Ramos (cell line): ENCODE data around the gene TTC16.

Source experiments
- in situ Hi-C: fragments of 300-500 bp; cut with MboI; formaldehyde crosslinking; loops from one replicate; pipeline ENCODE4 v1.14.3; 2022; ENCODE audit warnings: low sequenced_read_pairs; ENCODE audit not compliant: unreplicated experiment

The TTC16 gene

DNA sequence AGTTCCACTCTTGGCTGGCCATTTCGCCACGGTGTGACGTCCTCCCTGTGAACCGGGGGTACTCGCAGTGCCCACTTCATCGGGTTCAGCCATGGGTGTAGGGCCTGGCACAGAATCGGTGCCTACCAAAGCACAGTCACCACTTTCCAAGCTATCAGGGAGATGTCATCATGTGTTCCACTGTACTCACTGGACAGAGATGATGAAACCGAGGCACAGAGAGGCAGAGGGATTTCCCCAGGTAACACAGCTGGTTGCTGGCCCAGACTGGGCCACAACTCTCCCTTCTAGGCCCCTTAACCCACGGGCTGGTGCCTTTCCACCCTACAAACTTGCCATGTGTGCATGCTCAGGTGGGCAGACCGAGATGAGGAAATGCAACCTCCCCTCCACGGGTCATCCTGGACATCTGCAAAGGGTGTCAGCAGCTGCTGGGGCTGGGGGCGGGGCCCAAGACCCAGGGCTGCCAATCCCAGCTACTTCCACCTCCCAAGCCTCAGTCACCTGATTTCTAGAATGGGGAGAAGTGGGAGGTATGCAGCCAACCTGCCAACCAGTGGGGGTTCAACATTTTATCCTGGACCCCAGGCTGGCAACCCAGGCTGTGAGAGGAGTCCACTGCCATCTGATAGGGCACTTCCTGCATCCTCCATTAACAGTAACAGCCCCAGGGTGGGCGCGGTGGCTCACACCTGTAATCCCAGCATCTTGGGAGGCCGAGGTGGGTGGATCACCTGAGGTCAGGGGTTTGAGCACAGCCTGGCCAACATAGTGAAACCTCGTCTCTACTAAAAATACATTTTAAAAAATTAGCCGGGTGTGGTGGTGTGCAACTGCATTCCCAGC, 63.5 kb downstream of the TTC16 start:
- in situ Hi-C loops, result no loop called here

DNA sequence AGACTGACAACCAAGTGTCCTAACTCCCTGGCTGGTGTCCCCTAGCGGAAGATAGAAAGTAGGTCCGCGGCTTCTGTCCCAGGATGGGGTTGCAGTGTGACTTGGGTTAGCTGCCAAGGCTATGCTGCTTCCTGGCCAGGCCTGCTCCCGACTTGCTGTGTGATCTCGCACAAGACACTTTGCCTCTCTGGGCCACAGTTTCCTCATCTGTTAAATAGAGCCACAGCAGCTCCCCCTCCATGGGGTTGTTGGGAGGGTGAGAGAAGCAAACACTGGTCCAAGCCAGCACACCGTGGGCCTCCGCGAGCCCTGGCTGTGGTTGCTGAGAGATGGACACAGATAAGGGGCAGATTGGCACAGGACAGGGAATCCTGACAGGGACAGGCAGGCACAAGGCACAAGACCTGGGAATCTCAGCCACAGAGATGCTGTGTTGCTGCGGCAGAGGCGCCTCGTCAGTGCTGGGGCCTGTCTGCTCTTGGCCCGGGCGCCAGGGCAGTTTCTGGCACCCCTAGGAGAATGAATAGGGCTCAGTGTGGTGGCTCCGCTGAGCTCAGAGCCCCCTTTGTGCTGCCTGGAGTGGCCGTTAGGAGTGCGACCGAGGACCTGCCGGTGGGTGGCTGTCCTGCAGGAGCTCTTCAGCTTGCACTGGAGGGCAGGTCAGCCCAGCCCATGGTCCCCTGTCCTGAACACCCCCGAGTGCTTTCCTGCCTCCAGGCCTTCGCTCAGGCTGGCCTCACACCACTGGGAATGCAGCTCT, 64.4 kb downstream of the TTC16 start:
- in situ Hi-C loops, result loop anchor here (5.0 kb wide), 1 partner anchor 132 kb away; no protein-coding TSS in a partner anchor

DNA sequence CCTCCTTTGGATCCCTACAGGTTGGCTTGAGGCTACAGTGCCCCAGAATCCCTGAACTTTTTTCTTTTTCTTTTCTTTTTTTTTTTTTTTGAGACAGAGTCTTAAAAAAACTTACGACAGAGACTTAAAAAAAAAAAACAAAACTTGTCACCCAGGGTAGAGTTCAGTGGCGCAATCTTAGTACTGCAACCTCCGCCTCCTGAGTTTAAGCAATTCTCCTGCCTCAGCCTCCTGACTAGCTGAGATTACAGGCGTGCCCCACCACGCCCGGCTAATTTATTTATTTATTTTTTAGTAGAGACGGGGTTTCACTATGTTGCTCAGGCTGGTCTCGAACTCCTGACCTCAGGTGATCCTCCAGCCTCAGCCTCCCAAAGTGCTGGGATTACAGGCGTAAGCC, 65.0 kb downstream of the TTC16 start:
- in situ Hi-C loops, result loop anchor here (5.0 kb wide), 1 partner anchor 131 kb away; no protein-coding TSS in a partner anchor
